GM21529 (cell line): ENCODE data around the gene PSMG3.
"Not testable (repeated sequence)": the region's sequence is repeated elsewhere in the genome, so short reads cannot be mapped to it uniquely, and the experiment has no call there.

Source experiments
- ATAC-seq: cut with Tn5 transposase; IDR thresholded peaks from one replicate; pipeline ENCODE4 v1.9.1; 2021; ENCODE audit not compliant: unreplicated experiment

The PSMG3 gene

GRCh38 chr7:1597066-1597760 lies 27.4 kb upstream of the PSMG3 start:
- no peak for ATAC-seq

GRCh38 chr7:1596181-1597043 lies 26.6 kb upstream of the PSMG3 start:
- no peak for ATAC-seq

DNA sequence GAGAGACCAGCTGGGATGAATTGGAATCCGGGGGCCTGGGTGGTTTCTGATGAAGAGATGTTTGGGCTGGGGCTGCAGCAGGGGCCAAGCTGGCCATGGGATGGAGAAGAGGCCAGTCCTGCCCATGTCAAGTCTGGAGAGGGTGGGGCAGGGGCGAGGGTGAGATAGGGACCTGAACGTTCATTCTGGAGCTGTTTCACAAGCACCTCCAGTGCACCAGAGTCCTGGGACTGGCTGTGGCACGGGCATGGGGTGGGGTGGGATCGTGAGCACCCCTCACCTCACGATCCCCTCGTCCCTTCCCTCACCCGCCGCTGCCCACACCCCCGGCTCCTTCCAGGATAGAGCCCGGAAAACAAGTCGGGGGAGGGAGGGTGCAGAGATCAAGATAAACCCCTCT lies 25.8 kb upstream of the PSMG3 start:
- no peak for ATAC-seq

- ATAC-seq, result no peak
Observed at GRCh38 chr7:1595027-1595426, 25.2 kb upstream of the PSMG3 start.

GRCh38 chr7:1593904-1594421 lies 24.1 kb upstream of the PSMG3 start:
- no peak for ATAC-seq

DNA sequence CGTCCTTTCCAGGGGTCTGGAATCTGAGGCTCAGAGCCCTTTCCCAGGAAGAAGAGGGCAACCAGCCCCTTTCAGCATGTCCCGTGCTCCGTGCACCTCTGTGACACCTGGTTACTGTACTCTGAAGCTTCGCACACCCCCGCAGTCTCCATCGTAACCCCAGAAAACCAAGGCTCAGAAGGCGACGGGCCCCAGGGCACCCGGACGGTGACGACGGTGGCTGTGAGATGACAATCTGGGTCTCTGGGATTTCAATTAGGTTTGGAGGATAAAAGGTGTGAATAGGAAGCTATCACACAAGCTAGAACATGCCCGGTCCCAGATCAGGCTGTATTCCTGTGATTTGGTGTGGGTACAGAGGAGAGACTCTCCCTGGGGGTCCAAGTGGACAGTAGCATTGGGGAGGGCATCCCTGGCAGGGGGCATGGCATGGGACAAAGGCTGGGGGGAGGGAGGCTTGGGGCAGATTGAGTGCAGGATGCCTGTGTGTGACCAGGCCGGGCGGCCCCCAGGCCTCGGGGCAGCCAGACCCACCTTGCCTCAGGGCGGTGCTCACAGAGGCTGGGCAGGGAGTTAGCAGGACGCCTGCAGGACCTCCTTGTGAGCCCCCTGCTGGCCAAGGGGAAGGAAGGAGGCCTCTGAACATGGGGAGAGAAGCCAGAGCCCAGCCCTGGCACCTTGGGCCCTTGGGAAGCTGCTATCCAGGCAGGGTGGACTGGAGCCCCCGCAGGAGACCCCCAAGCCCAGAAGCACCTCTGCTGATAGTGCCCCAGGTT lies 23.4 kb upstream of the PSMG3 start:
- no peak for ATAC-seq

- no peak for ATAC-seq
Observed at GRCh38 chr7:1592299-1592871, 22.6 kb upstream of the PSMG3 start.

GRCh38 chr7:1591876-1592275 lies 22.0 kb upstream of the PSMG3 start:
- ATAC-seq, result no peak

GRCh38 chr7:1591396-1591795 lies 21.6 kb upstream of the PSMG3 start:
- ATAC-seq, result no peak

DNA sequence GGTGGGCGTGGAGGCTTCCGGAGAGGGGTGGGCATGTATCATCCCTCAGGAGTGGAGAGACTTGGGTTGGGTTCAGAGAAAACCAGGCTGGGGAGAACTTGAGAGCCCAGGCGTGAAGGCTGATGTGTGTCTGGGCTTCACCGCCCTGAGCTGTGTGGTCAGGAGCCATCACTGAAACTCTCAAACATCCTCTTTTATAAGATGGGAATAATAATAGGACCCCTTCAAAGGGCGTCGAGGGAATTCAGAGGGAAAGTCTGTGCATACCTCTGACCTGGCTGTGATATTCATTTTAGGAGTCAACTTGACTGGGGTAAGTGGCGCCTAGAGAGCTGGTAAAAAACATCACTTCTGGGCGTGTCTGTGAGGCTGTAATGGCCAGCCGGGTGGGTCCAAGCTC lies 21.1 kb upstream of the PSMG3 start:
- no peak for ATAC-seq

GRCh38 chr7:1590476-1590875 lies 20.6 kb upstream of the PSMG3 start:
- no peak for ATAC-seq

DNA sequence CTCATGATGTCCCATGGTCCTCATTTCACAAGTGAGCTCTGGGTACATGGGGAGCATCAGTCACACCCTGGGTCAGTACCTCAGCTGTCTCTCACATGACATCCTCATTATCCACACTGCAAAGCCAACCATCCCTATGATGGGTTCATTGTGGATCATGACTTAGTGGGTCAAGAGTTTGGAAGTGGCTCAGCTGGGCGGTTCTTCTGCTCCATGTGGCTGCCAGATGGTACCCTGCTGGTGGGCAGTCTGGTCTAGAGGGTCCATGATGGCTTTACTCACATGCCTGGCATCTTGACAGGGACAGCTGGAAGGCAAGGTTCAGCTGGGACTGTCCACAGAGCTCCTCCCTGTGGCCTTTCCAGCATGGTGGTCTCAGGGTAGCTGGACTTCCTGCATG lies 19.1 kb upstream of the PSMG3 start:
- ATAC-seq, result no peak

GRCh38 chr7:1587738-1588137 lies 17.9 kb upstream of the PSMG3 start:
- ATAC-seq, result no peak

GRCh38 chr7:1586827-1587705 lies 17.2 kb upstream of the PSMG3 start:
- ATAC-seq, result no peak

- no peak for ATAC-seq
Observed at GRCh38 chr7:1586126-1586826, 16.4 kb upstream of the PSMG3 start.

- no peak for ATAC-seq
Observed at GRCh38 chr7:1585142-1585981, 15.5 kb upstream of the PSMG3 start.

GRCh38 chr7:1584700-1585099 lies 14.9 kb upstream of the PSMG3 start:
- no peak for ATAC-seq

DNA sequence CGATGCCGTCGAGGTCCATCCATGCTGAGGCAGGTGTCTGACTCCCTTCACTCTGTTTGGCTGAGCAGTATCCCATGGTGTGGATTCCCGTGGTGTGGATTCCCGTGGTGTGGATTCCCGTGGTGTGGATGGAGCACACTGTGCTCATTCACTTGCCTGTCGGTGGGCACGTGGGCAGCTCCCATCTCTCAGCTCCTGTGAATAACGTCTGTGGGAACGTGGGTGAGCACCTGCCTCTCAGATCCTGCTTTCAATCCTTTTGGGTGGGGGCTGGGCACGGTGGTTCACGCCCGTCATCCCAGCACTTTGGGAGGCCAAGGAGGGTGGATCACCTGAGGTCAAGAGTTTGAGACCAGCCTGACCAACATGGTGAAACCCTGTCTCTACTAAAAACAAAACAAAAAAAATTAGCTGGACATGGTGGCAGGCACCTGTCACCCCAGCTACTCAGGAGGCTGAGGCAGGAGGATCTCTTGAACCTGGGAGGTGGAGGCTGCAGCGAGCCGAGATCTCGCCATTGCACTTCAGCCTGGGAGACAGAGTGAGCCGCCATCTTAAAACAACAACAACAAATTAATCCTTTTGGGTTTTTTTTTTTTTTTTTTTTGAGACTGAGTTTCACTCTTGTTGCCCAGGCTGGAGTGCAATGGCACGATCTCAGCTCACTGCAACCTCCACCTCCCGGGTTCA lies 13.6 kb upstream of the PSMG3 start:
- ATAC-seq, result not testable (repeated sequence)
